GM23338 (cell line): ENCODE data around the gene CAST. TPM values are rescaled to one million over a fixed set of nuclear protein-coding genes. Genes with fewer than 3 reads are reported as not detected.

Source experiments
- ATAC-seq: fragments of 200-7000 bp; cut with Tn5 transposase; 3 replicates; pipeline ENCODE4 v1.9.1; 2020
- DNase-seq: peaks from one replicate; pipeline ENCODE4 v3.0.0-alpha.2; 2015; ENCODE audit warnings: low spot score
- H2AFZ ChIP-seq: fragments of 200-600 bp; sonication (generic); 2 replicates; pipeline ENCODE4 v1.8.0; 2016; ENCODE audit warnings: antibody characterized with exemption, mild to moderate bottlenecking, moderate library complexity
- H3F3A ChIP-seq: fragments of 200-600 bp; sonication (generic); replicated peaks from 2 replicates; pipeline ENCODE4 v1.8.0; 2017; ENCODE audit warnings: antibody characterized with exemption, mixed run types, low read depth
- H3K27ac ChIP-seq: fragments of 200-600 bp; sonication (generic); 2 replicates; pipeline ENCODE4 v1.6.1; 2016; ENCODE audit warnings: low read depth
- H3K27me3 ChIP-seq: fragments of 200-600 bp; sonication (generic); 2 replicates; pipeline ENCODE4 v1.8.0; 2016; ENCODE audit warnings: mild to moderate bottlenecking, mixed run types, moderate library complexity; ENCODE audit not compliant: insufficient read depth
- H3K36me3 ChIP-seq: fragments of 200-600 bp; sonication (generic); 2 replicates; pipeline ENCODE4 v1.8.0; 2016; ENCODE audit warnings: mild to moderate bottlenecking; ENCODE audit not compliant: insufficient read depth
- H3K4me1 ChIP-seq: fragments of 200-600 bp; sonication (generic); 2 replicates; pipeline ENCODE4 v1.8.0; 2016; ENCODE audit warnings: mild to moderate bottlenecking, moderate library complexity; ENCODE audit not compliant: insufficient read depth
- H3K4me2 ChIP-seq: fragments of 200-600 bp; sonication (generic); 2 replicates; pipeline ENCODE4 v1.7.1; 2017; ENCODE audit warnings: mixed run types
- H3K4me3 ChIP-seq: fragments of 200-600 bp; sonication (generic); 2 replicates; pipeline ENCODE4 v1.6.1; 2016; ENCODE audit warnings: mixed run types
- H3K79me2 ChIP-seq: fragments of 200-600 bp; sonication (generic); replicated peaks from 2 replicates; pipeline ENCODE4 v1.8.0; 2017; ENCODE audit warnings: mild to moderate bottlenecking; ENCODE audit not compliant: insufficient read depth
- H3K9me2 ChIP-seq: fragments of 200-600 bp; sonication (generic); 2 replicates; pipeline ENCODE4 v1.8.0; 2017; ENCODE audit not compliant: insufficient read depth
- H4K20me1 ChIP-seq: fragments of 200-600 bp; sonication (generic); replicated peaks from 2 replicates; pipeline ENCODE4 v1.8.0; 2017; ENCODE audit warnings: mild to moderate bottlenecking; ENCODE audit not compliant: insufficient read depth
- H3K27ac Mint-ChIP-seq: 2 replicates; pipeline ENCODE4 v1.8.0; 2020; ENCODE audit warnings: inconsistent platforms, mild to moderate bottlenecking, moderate library complexity, mixed read lengths
- H3K27me3 Mint-ChIP-seq: 3 replicates; pipeline ENCODE4 v1.8.0; 2022; ENCODE audit warnings: low read depth, mild to moderate bottlenecking, moderate library complexity, mixed read lengths, inconsistent platforms; ENCODE audit not compliant: insufficient read depth, poor library complexity
- H3K36me3 Mint-ChIP-seq: 3 replicates; pipeline ENCODE4 v1.8.0; 2021; ENCODE audit warnings: low read depth, mild to moderate bottlenecking, inconsistent platforms, moderate library complexity, mixed read lengths
- H3K4me1 Mint-ChIP-seq: 3 replicates; pipeline ENCODE4 v1.8.0; 2020; ENCODE audit warnings: mild to moderate bottlenecking, inconsistent platforms, mixed read lengths
- H3K4me3 Mint-ChIP-seq: 3 replicates; pipeline ENCODE4 v1.8.0; 2021; ENCODE audit warnings: moderate library complexity, mild to moderate bottlenecking, inconsistent platforms, mixed read lengths
- H3K9me3 Mint-ChIP-seq: 3 replicates; pipeline ENCODE4 v1.8.0; 2020; ENCODE audit warnings: moderate library complexity, mild to moderate bottlenecking, inconsistent platforms, mixed read lengths
- CREB1 ChIP-seq: fragments of 250-450 bp; sonication (Bioruptor Pico); IDR thresholded peaks from 2 replicates; pipeline ENCODE4 v1.5.0; 2020; ENCODE audit warnings: low read depth, mild to moderate bottlenecking, moderate library complexity
- CTCF ChIP-seq, 2 experiments: fragments of 200-600 bp in 1 of 2; sonication (generic) in 1 of 2; conservative IDR thresholded peaks; 2 replicates each; pipeline versions ENCODE4 v1.5.1 to v1.6.1; 2016 to 2017; ENCODE audit warnings: antibody characterized with exemption in 2 of 2, low read depth in 2 of 2, mild to moderate bottlenecking in 2 of 2, moderate library complexity in 1 of 2
- EZH2 ChIP-seq: fragments of 200-600 bp; sonication (generic); IDR thresholded peaks from one replicate; pipeline ENCODE4 v1.8.0; 2017; ENCODE audit warnings: antibody characterized with exemption, mild to moderate bottlenecking, low read depth; ENCODE audit not compliant: unreplicated experiment
- EZH2phosphoT487 ChIP-seq: fragments of 200-600 bp; sonication (generic); IDR thresholded peaks from one replicate; pipeline ENCODE4 v1.8.1; 2018; ENCODE audit warnings: antibody characterized with exemption; ENCODE audit not compliant: unreplicated experiment
- JUNB ChIP-seq: IDR thresholded peaks from one replicate; pipeline ENCODE4 v1.6.1; 2016; ENCODE audit warnings: antibody characterized with exemption; ENCODE audit not compliant: unreplicated experiment
- NANOG ChIP-seq: IDR thresholded peaks from 2 replicates; pipeline ENCODE4 v1.6.1; 2016; ENCODE audit warnings: antibody characterized with exemption, borderline replicate concordance
- POLR2AphosphoS5 ChIP-seq: IDR thresholded peaks from 2 replicates; pipeline ENCODE4 v1.6.1; 2016; ENCODE audit warnings: antibody characterized with exemption, low read depth
- REST ChIP-seq: IDR thresholded peaks from one replicate; pipeline ENCODE4 v1.6.1; 2018; ENCODE audit warnings: antibody characterized with exemption; ENCODE audit not compliant: unreplicated experiment
- STAT1 ChIP-seq: IDR thresholded peaks from one replicate; pipeline ENCODE4 v1.6.1; 2016; ENCODE audit warnings: antibody characterized with exemption; ENCODE audit not compliant: unreplicated experiment
- ZNF114 ChIP-seq: fragments of 250-450 bp; sonication (Bioruptor Pico); IDR thresholded peaks from 2 replicates; pipeline ENCODE4 v1.5.0; 2020; ENCODE audit warnings: mild to moderate bottlenecking, moderate library complexity
- ZNF331 ChIP-seq: fragments of 250-450 bp; sonication (Bioruptor Pico); IDR thresholded peaks from 2 replicates; pipeline ENCODE4 v1.5.0; 2020; ENCODE audit warnings: low read depth, mild to moderate bottlenecking, moderate library complexity
- polyA plus RNA-seq: library from polyadenylated mRNA; unstranded; fragments of >200 nt; fragmentation: Nextera tagmentation; extraction: Ambion mirVana; gene quantifications from 2 replicates; pipeline ENCODE4 v1.2.1, GENCODE V29; 2016
- total RNA-seq: library from RNA; depleted of rRNA; stranded (reverse); fragments of >200 nt; shearing (Covaris generic); gene quantifications from 2 replicates; pipeline ENCODE4 v1.2.3, GENCODE V29; 2014
- TF ChIP-seq, protein P1 (sequence below): IDR thresholded peaks from 2 replicates; pipeline ENCODE4 v1.6.1; 2016; ENCODE audit warnings: antibody characterized with exemption
- TF ChIP-seq, protein P2 (sequence below): fragments of 250-450 bp; sonication (Bioruptor Pico); IDR thresholded peaks from 2 replicates; pipeline ENCODE4 v1.5.0; 2020; ENCODE audit warnings: mild to moderate bottlenecking, moderate library complexity

The CAST gene
- total and polyA plus RNA-seq, 2 experiments from 2014 or later, result 37.9 to 57.7 TPM

- Histone ChIP-seq H3K4me3 (no peak overlapping the region), H3K9me2 (no peaks in the 10 kb centered on the region), H3K36me3 (no peaks in the 10 kb centered on the region), H3K4me2 (no peak overlapping the region), H3K79me2 (no peaks in the 10 kb centered on the region), H2AFZ (peak overlapping the region; percentile 56), H3F3A (no peaks in the 10 kb centered on the region), H4K20me1 (no peaks in the 10 kb centered on the region), H3K4me1 (peaks cover 17% of the 10 kb centered on the region), H3K27ac (no peak overlapping the region), H3K27me3 (peaks cover 10% of the 10 kb centered on the region; the same call in 1 of the 2 replicates)
- ATAC-seq (no peak), DNase-seq (no peak)
- Mint-ChIP-seq H3K9me3 (no peaks in the 10 kb centered on the region; the same call in 1 of the 3 replicates), H3K4me1 (peaks cover 22% of the 10 kb centered on the region), H3K27ac (no peak overlapping the region), H3K36me3 (no peaks in the 10 kb centered on the region; the same call in 2 of the 3 replicates), H3K27me3 (peaks cover 14% of the 10 kb centered on the region), H3K4me3 (no peak overlapping the region)
- TF ChIP-seq CREB1 (CRISPR knock-in tag) (no peak), CTCF (conservative IDR thresholded peaks at IDR 0.05; ENCODE audit: low read depth in 2 of 2) (no peak), REST (no peak), NANOG (no peak), POLR2AphosphoS5 (no peak), ZNF331 (CRISPR knock-in tag) (no peak), EZH2 (no peak), STAT1 (no peak), EZH2phosphoT487 (no peak), ZNF114 (CRISPR knock-in tag) (no peak), JUNB (no peak)
- TF ChIP-seq, protein P1, sequence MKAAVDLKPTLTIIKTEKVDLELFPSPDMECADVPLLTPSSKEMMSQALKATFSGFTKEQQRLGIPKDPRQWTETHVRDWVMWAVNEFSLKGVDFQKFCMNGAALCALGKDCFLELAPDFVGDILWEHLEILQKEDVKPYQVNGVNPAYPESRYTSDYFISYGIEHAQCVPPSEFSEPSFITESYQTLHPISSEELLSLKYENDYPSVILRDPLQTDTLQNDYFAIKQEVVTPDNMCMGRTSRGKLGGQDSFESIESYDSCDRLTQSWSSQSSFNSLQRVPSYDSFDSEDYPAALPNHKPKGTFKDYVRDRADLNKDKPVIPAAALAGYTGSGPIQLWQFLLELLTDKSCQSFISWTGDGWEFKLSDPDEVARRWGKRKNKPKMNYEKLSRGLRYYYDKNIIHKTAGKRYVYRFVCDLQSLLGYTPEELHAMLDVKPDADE, result no peak
- TF ChIP-seq, protein P2, sequence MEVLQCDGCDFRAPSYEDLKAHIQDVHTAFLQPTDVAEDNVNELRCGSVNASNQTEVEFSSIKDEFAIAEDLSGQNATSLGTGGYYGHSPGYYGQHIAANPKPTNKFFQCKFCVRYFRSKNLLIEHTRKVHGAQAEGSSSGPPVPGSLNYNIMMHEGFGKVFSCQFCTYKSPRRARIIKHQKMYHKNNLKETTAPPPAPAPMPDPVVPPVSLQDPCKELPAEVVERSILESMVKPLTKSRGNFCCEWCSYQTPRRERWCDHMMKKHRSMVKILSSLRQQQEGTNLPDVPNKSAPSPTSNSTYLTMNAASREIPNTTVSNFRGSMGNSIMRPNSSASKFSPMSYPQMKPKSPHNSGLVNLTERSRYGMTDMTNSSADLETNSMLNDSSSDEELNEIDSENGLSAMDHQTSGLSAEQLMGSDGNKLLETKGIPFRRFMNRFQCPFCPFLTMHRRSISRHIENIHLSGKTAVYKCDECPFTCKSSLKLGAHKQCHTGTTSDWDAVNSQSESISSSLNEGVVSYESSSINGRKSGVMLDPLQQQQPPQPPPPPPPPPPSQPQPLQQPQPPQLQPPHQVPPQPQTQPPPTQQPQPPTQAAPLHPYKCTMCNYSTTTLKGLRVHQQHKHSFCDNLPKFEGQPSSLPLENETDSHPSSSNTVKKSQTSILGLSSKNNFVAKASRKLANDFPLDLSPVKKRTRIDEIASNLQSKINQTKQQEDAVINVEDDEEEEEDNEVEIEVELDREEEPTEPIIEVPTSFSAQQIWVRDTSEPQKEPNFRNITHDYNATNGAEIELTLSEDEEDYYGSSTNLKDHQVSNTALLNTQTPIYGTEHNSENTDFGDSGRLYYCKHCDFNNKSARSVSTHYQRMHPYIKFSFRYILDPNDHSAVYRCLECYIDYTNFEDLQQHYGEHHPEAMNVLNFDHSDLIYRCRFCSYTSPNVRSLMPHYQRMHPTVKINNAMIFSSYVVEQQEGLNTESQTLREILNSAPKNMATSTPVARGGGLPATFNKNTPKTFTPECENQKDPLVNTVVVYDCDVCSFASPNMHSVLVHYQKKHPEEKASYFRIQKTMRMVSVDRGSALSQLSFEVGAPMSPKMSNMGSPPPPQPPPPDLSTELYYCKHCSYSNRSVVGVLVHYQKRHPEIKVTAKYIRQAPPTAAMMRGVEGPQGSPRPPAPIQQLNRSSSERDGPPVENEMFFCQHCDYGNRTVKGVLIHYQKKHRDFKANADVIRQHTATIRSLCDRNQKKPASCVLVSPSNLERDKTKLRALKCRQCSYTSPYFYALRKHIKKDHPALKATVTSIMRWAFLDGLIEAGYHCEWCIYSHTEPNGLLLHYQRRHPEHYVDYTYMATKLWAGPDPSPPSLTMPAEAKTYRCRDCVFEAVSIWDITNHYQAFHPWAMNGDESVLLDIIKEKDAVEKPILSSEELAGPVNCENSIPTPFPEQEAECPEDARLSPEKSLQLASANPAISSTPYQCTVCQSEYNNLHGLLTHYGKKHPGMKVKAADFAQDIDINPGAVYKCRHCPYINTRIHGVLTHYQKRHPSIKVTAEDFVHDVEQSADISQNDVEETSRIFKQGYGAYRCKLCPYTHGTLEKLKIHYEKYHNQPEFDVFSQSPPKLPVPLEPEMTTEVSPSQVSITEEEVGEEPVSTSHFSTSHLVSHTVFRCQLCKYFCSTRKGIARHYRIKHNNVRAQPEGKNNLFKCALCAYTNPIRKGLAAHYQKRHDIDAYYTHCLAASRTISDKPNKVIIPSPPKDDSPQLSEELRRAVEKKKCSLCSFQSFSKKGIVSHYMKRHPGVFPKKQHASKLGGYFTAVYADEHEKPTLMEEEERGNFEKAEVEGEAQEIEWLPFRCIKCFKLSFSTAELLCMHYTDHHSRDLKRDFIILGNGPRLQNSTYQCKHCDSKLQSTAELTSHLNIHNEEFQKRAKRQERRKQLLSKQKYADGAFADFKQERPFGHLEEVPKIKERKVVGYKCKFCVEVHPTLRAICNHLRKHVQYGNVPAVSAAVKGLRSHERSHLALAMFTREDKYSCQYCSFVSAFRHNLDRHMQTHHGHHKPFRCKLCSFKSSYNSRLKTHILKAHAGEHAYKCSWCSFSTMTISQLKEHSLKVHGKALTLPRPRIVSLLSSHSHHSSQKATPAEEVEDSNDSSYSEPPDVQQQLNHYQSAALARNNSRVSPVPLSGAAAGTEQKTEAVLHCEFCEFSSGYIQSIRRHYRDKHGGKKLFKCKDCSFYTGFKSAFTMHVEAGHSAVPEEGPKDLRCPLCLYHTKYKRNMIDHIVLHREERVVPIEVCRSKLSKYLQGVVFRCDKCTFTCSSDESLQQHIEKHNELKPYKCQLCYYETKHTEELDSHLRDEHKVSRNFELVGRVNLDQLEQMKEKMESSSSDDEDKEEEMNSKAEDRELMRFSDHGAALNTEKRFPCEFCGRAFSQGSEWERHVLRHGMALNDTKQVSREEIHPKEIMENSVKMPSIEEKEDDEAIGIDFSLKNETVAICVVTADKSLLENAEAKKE (CRISPR knock-in tag), result no peak
These were observed 147.7 kb downstream of the CAST start for GRCh38 chr5:96809921-96810320.
